GM10266 (cell line): Measurements from ENCODE around the gene NDUFV1.

ENCODE experiments used
- DNase-seq: peaks from one replicate; pipeline ENCODE4 v3.0.0; 2012; ENCODE audit errors: extremely low spot score
- CTCF ChIP-seq: IDR thresholded peaks from 2 replicates; pipeline ENCODE4 v1.5.1; 2012; ENCODE audit warnings: mild to moderate bottlenecking, low read depth; ENCODE audit not compliant: control insufficient read depth, insufficient read depth; ENCODE audit errors: missing control alignments

Gene NDUFV1

GRCh38 chr11:67630943-67631331 is 24.2 kb downstream of the NDUFV1 start:
- TF ChIP-seq CTCF, result no peak
- DNase-seq, result no peak

- TF ChIP-seq CTCF, result no peak
- DNase-seq, result no peak
Observed at GRCh38 chr11:67631411-67631810, 24.7 kb downstream of the NDUFV1 start.

GRCh38 chr11:67631853-67632174 is 25.1 kb downstream of the NDUFV1 start:
- TF ChIP-seq CTCF, result no peak

GRCh38 chr11:67632175-67632981 is 25.6 kb downstream of the NDUFV1 start:
- no peak for TF ChIP-seq CTCF
- no peak for DNase-seq

More at GRCh38 chr11:67631853-67632174, 25.1 kb downstream of the NDUFV1 start:
- no peak for DNase-seq

- TF ChIP-seq CTCF, result no peak
- no peak for DNase-seq
Observed at GRCh38 chr11:67632982-67633755, 26.4 kb downstream of the NDUFV1 start.

GRCh38 chr11:67633758-67634365 is 27.1 kb downstream of the NDUFV1 start:
- no peak for DNase-seq
- no peak for TF ChIP-seq CTCF
